AG09309 (cell line): Measurements from ENCODE around the gene KLHL3.

Experiments used
- DNase-seq: peaks from one replicate; pipeline ENCODE4 v3.0.0-alpha.2; 2010; ENCODE audit warnings: low read depth
- H3K4me3 ChIP-seq: 2 replicates; pipeline ENCODE4 v1.5.1; 2011; ENCODE audit warnings: mild to moderate bottlenecking, low read depth, low read length, moderate library complexity; ENCODE audit not compliant: control insufficient read depth
- CTCF ChIP-seq: IDR thresholded peaks from 2 replicates; pipeline ENCODE4 v1.5.1; 2011; ENCODE audit warnings: mild to moderate bottlenecking, low read depth, low read length, inconsistent platforms; ENCODE audit not compliant: insufficient read depth, control insufficient read depth; ENCODE audit errors: missing control alignments

Gene KLHL3

GRCh38 chr5:137743031-137743640 lies 7.2 kb upstream of the KLHL3 start:
- TF ChIP-seq CTCF: peak; percentile 67
- H3K4me3 ChIP-seq: no peak overlapping the region
- DNase-seq: no peak

DNA sequence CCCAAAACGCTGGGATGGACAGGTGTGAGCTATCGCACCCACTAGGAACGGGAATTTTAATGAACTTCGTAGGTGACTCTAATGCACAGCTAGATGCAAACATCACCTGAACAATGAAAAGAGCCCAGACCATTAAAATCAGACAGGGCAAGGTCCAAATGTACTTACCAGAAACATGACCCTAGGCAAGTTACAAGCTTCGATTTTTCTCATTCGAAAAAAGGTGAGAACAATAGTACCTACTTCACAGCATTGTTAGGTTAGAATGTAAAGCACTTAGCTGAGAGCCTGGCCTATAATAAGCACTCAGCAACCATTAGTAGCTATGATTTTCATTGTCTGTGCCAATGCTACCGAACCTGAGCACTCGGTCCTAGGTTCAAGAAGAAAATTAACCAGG lies 5.8 kb upstream of the KLHL3 start:
- DNase-seq: no peak
- no peak overlapping the region for H3K4me3 ChIP-seq
- no peak for TF ChIP-seq CTCF

DNA sequence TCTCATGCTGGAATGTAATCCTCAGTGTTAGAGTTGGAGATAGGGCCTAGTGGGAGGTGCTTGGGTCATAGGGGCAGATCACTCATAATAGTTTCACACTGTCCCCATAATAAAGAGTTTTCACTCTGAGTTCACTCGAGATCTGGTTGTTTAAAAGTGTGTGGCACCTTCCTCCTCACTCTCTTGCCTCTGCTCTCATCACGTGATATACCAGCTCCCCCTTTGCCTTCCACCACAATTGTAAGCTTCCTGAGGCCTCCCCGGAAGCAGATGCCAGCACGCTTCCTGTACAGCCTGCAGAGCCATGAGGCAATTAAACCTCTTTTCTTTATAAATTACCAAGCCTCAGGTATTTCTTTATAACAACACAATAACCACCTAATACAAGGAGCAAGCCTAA lies 3.8 kb upstream of the KLHL3 start:
- DNase-seq: no peak
- H3K4me3 ChIP-seq: no peak overlapping the region
- TF ChIP-seq CTCF: no peak

DNA sequence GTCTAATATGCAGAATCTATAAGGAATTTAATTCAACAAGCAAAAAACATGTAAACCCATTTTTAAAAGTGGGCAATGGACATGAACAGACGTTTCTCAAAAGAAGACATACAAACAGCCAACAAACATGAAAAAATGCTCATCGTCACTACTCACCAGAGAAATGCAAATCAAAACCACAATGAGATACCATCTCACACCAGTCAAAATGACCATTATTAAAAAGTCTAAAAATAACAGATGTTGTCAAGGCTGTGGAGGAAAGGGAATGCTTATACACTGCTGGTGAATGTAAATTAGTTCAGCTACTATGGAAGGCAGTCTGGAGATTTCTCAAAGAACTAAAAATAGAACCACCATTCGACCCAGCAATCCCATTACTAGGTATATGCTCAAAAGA lies 3.1 kb upstream of the KLHL3 start:
- no peak for DNase-seq
- TF ChIP-seq CTCF: no peak
- H3K4me3 ChIP-seq: no peak overlapping the region

GRCh38 chr5:137737349-137738131 lies 1.7 kb upstream of the KLHL3 start:
- no peak for DNase-seq
- no peak overlapping the region for H3K4me3 ChIP-seq

GRCh38 chr5:137736496-137736895 lies 607 bp upstream of the KLHL3 start:
- DNase-seq: no peak
- no peak for TF ChIP-seq CTCF
- no peak overlapping the region for H3K4me3 ChIP-seq

More at GRCh38 chr5:137737349-137738131, 1.7 kb upstream of the KLHL3 start:
- TF ChIP-seq CTCF: no peak
